GM19438 (cell line): ENCODE measurements around the gene MRPL4.

ENCODE experiments used
- ATAC-seq: cut with Tn5 transposase; IDR thresholded peaks from one replicate; pipeline ENCODE4 v1.9.1; 2021; ENCODE audit warnings: low read depth; ENCODE audit not compliant: unreplicated experiment

Gene MRPL4

DNA sequence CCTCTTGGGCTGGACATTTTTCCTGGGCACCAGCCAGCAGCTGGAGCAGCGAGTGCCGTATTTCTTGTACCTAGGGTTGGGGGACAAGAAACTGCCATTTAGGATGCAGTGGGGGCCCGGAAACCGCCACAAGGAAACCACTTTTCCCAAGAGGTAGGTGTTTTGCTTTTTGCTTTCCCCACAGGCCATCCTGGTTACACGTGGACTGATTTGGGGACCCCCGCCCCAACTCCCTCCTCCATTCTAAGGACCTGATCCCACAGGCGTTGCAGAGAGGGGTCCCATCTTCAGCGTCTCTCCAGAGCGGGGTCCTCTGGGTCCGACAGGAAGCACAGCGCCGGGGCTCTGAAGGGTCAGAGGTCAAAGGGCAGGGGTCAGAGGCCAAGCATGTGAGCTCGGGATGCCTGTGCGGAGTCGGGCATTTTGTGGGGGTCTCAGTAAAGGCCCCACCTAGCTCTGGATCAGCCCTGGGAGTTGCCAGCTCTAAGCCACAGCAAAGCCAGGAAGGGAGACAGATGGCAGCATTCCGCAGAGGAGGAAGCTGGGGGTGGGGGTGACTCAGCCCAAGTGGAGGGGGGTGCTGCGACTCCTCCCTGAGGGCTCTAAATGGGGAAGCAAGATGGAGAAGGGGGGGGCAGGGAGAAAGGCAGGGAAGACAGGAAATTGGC lies 53.3 kb downstream of the MRPL4 start:
- ATAC-seq = no peak

DNA sequence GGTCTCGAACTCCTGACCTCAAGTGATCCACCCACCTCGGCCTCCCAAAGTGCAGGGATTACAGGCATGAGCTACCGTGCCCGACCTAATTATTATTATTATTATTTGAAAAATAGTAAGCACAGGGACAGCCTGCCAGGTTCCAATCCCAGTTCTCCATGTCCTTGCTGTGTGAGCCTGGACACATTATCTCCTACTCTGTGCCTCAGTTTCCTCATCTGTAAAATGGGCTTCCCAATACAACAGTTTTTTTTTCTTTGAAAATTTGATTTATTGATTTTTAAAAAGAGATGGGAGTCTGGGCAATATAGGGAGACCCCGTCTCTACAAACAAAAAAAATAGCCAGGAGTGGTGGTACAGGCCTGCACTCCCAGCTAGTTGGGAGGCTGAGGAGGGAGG lies 54.3 kb downstream of the MRPL4 start:
- no peak for ATAC-seq

DNA sequence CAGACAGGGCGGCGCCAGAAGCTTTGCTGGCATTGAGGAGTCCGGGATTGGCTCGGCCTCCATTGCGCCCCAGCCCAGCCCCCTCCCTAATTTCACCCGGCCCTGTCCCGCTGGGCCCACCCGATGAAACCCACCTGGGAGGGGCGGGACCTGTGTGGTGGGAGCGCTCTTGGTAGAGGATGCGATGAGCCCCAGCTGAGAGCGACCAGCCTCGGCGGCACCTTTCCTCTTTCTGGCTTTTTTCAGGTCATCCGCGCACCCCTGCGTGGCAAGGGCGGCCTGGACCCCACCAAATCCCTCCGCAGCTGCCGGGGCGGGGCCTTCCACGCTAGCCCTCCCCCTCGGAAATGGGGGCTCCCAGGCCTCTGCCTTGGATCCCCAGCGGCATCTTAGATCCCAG lies 57.4 kb downstream of the MRPL4 start, which contains the start of gene ZGLP1:
ZGLP1 (minus strand) TSS at position 393 of the 400 bp plus-strand sequence.
- no peak for ATAC-seq
